Hematopoietic multipotent progenitor cell treated with erythropoietin and hydrocortisone succinate and interleukin-3 and kit ligand, for 15 days (in vitro differentiated cells): ENCODE results near the gene C3orf70.

Experiments
- DNase-seq: peaks from one replicate; pipeline ENCODE4 v3.0.0-alpha.2; 2015; ENCODE audit warnings: low spot score

Gene C3orf70

DNA sequence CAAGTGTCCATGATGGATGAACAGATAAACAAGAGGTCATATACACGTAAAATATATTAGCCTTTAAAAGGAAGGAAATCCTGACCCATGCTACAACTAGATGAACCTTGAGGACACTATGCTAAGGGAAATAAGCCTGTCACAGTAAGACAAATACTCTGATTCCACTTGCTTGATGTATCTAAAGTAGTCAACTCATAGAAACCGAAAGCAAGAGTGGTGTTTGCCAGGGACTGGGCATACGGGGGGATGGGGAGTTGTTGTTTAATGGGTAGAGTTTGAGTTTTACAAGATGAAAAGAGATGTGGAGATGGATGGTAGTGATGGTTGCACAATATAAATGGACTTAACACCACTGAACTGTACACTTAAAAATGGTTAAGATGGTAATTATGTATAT, 65.4 kb downstream of the C3orf70 start:
- no peak for DNase-seq

DNA sequence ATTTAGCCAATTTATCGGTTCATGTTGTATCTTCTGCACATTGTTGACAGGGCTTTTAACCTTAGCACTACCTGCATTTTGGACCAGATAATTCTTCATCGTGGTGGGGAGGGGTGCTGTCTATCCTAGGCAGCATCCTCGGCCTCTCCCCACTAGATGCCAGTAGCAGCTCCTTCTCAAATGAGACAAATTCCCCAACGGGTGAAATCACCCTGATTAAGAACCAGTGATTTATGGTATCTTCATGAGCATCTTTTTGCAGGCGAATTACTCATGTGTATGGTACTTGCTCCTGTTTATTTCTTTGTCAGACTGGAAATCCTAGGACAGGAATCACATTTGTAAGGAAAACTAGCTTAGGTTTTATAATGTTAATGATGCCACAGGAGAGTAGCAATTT, 68.0 kb downstream of the C3orf70 start:
- no peak for DNase-seq

DNA sequence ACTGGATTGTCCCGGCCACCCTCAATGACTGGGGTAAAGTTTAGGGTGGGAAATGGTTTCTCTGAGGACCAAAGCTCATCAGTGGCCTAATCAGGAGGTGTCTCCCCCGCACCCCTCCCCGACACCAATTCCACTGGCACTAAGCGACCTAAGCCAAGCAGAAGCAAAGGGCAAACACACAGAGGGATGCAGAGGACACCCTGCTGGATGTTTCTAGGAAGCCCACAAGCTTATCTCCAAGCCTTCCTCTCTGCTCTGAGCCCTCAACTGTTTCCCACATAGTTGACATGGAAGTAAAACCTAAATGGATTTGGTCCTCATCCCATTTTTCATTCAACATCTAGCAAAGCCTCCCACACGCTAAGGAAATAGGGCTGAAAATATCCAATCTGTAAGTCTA, 68.5 kb downstream of the C3orf70 start:
- no peak for DNase-seq

DNA sequence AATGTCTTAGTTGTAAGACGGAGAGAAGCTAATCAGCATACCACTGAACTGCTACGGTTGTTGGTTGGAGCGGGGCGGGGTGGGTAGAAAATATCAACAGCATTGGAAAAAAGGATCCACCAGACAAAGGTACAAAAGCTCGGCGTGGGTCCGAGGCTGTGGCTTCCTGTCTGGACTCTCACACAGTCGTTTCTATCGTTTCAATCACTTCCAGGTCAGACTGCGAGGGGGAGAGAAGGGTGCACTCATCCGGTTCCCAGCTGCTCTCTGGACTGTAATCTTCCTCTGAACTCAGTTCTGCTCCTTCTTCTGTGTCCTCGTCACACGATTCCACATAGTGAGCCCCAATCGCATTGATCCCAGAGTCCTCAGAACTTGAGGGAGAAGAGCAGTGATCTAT, 70.0 kb downstream of the C3orf70 start:
- DNase-seq: no peak

DNA sequence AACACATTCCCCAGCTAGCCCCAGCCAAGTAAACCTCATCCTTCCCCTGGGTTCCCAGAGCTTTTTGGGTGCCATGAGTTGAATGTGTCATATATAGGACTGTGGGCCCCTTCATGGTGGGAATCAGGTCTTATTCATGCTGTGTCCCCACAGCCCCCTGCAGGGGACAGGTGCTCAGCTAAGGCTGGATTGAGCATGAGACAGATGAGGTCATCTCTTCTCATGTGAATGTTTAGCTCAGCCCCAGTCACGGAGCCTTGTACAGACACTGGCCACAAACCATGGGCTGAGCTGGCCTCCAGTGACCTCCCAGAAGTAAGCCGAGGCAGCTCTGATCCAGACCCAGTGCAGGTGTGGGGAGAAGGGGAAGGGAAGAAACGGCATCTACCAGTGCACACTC, 70.7 kb downstream of the C3orf70 start:
- no peak for DNase-seq

DNA sequence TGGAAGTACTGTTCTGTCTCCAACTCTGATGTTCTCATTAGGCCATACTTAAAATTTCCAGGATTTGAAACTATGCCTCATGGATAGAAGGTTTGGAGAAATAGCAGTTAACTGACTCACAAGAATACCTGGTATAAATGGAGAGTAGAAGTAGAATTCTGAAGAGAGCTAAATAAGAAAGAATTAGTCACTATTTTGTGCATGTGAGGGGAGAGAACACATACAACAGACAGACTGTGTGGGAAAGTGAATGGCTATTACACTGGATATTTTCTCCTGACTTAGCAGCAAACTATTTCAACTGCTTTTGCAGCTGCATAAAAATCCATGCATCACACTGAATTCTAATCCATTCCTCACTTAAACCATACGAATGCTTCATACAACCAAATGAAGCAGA, 71.3 kb downstream of the C3orf70 start:
- DNase-seq: no peak

DNA sequence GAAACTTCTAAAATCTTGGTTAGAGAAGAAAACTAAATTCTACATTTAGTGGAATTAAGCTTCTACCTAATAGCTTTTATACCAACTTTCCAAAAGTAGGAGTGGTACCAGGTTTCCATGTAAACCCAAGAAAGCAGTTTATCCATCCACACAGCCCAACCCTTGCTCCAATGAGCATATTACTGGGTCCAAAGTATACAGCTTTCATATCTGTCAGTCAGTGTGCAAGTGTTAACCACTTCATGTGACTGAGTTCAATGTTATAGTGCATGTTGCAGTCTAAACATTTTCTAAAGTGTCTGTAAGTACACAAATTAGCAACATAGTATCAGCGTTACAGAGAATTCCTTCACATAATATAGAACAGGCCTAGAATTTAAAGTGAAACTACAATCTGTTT, 73.2 kb downstream of the C3orf70 start:
- DNase-seq: no peak

DNA sequence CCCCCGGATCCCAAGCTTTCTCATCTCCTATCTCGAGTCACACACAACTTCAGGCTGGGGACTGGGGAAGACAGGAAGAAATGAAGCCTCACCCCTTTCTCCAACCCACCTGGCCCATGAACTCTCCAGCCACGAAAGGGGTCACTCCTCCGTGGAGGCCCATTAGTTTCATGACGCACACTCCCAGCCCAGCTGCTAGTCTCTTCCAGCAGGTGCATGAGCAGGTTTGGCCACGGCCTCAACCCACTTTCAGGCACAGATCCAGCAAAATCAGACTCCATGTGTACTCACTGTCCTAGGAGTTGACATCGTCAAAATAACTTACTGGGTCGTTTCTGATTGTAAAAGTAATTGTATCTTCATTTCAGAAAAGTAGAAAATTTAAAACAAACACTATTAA, 76.6 kb downstream of the C3orf70 start:
- no peak for DNase-seq

DNA sequence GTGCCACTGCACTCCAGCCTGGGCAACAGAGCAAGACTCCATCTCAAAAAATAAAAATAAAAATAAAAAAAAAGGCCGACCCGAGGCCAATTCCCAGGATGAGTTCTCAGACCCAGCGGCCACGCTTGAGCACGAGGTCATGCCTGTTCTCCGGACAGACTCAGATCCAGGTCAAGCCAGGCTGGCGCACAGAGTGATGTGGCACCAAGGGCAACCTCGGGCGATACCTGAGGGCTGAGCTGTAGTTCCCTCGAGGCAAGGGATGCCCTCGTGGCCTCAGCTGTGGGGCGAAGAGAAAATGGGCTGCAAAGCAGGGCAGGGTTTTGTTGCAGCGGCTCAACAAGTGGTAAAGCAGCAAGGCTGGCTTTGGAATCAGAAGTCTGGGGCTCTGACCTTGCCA, 77.3 kb downstream of the C3orf70 start:
- no peak for DNase-seq

DNA sequence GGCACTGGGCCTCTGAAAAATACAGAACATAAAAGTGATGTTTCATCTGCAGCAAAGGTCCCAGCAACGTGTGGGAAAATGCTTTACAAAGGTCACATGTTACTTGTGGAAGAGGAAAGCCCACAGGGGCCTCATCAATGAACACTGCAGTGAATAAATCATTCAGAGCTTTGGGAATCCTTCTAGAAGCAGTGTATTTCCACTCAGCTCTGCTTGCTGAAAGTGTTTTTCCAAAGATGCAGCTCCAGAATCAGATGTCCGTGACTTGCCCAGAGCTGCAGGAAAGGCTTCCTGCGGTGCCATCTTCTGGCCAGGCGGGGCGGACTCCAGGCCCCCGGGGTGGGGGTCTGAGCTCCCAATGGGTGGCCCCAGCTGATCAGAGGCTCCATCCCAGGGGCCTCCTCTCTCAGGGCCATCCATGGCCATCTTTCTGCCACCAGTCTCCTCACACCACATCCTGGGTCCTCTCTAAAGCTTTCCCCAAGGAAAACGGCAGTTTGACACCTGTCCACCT, 81.5 kb downstream of the C3orf70 start:
- DNase-seq: no peak

DNA sequence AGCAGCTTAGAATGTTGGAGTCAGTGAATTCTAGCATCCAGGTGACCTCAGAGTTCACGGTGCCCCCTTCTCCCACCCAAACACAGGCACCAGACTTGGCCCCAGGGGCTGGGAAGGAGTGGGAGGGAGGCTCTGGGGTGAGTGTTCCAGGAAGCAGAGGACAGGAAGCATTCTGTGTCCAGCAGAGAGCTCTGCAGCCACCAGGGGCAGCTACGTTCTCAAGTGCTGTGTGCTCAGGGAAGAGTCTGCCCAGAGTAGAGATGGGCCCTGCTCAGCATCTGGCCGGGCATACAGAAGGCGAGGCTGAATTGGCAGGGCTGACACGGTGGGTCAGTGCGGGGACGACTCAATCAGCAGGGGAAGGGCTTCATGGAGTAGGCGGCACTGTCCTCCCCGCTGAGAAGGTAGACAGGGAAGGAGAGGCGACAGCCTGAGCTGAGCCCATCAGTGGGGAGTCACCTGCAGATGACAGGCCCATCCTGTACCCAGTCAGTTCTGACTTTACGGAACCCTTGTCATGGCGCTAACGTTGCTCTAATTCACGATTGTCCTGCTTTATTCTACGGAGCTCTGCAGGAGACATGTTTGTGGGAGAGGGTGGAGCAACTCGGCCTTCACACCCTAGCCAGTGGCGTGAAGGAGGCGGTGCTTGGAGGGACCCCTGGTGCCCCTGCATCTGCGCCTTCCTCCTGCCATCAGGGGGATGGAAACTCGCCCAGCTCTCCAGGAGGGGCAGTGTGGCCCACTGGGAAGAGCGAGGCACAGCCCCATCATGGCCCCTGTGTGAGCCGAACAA, 82.2 kb downstream of the C3orf70 start:
- DNase-seq: no peak

DNA sequence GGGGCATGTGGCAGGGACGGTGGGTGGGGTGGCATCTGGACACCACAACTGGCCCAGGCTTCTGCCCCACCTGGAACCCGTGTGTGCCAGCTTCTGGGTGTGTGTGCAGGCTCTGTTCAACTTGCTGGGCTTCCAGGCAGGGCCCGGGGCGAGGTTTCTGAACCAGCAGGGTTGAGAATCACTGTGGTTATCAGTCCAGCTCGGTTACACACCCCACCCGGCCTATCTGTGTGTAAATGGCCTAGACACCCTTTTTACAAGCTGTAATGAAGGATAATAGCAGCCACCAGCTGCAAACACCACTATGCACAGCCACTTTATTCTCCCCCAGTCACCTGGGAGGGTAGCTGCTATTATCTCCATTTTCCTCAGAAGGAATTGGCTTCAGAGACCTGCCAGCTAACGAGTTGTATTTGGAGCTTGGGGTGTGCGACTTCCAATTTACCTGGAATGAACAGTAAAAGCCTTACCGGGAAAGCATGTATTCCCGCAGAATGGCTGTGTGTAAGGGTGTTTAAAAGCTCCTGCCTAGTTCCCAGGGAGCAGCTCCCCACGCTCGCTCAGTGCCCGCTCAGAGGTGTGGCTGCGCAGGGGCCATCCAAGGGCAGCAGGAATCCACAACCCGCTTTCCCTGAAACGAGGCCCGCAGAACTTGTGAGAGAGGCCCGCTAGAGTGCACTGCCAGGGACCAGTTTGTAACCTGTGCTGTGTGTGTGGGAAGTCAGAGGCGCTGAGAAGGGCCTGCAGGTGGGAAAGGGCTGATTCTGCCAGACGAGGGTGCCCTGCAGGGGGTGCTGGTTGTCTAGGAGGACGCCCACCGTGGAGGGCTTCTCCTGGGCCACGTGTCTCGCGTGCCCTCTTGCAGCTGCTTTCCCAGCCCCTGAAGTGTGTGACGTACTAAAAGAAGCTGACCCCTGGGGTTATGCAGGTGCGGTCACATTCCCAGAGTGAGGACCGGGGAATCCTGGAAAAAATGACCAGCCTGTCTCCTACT, 83.5 kb downstream of the C3orf70 start:
- no peak for DNase-seq

DNA sequence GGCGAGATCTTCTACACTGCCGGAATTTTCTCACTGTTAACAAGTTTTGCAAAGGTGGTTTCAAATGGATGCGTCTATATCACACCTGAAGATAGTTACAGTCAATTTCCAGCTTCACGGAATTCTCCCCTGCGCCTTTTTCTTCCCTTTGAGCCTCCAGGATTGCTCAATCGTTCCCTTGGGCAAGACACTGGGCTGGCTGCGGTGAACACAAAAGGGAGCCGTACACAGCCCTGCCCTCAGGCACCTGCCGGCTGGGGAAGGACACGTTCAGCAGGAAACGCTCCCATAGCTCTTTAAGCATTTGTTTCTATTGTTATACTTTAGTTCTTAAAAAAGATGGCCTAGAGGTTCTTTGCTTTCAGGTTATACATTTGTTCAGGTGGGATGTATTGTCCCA, 85.7 kb downstream of the C3orf70 start:
- DNase-seq: no peak

DNA sequence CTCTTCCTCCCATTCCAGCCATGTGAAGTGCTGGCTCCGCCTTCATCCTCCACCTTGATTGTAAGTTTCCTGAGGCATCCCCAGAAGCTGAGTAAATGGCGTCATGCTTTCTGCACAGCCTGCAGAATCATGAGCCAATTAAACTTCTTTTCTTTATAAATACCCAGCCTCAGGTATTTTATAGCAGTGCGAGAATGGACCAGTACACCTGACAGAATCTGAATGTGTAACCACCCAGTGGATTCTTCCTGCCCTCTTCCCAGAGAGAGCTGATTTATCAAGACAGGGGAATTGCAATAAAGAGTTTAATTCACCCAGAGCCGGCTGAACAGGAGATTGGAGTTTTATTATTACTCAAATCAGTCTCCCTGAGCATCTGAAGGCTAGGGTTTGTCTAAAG, 86.6 kb downstream of the C3orf70 start:
- DNase-seq: no peak

DNA sequence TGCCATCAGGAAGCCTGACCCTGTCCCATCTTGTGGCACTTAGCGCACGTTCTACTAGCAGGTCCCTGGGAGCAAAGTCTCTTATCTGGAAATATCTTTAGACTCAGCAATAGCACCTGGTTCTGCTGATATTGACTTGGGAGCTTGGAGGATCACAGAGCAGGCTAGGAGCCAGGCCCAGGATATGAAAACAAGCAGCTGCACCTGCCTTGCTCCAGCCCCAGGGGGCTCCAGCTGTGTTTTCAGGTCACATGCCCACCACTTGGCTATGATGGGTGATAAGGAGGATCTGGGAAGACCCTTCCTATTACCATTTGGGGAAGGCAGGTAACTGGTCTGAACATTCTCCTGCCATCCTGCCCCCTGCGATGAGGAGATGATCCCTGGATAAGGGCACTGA, 87.8 kb downstream of the C3orf70 start:
- DNase-seq: no peak

DNA sequence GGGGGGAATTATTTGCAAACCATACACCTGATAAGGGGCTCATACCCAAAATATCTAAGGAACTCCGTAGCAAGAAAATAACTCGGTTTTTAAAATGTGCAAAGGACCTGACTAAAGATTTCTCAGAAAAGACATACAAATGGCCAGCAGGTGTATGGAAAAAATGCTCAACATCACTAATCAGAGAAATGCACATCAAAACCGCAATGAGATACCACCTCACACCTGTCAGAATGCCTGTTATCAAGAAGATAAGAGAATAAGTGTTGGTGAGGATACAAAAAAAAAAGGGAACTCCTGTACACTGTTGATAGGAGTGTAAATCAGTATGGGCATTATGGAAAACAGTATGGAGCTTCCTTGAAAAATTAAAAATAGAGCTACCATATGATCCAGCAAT, 89.4 kb downstream of the C3orf70 start:
- no peak for DNase-seq

DNA sequence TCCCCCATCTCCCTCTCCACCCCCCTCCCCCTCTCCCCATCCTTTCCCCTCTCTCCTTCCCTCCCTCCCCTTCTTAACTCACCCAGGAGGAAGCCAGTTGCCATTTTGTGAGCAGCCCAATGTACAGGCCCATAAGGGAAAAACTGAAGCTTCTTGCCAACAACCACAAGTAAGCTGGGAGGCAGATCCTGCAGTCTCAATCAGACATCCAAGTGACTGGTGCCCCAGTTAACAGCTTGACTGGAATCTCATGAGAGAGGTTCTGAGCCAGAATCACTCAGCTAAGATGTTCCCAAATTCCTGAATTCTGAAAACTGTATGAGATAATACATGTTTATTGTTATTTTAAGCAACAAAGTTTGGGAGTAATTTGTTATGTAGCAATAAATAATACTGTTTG, 90.7 kb downstream of the C3orf70 start:
- DNase-seq: no peak

DNA sequence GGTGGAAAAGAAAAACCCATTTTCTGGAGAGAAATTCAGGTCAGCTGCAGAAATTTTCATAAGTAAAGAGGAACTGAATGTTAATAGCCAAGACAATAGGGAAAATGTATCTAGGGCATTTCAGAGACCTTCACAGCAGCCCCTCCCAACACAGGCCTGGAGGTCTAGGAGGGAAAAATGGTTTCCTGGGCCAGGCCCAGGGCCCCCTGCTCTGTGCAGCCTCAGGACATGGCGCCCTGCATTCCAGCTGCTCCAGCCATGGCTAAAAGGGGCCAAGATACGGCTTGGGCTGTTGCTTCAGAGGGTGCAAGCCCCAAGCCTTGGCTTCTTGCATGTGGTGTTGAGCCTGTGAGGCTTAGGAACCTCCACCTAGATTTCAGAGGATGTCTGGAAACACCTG, 92.2 kb downstream of the C3orf70 start:
- DNase-seq: no peak

DNA sequence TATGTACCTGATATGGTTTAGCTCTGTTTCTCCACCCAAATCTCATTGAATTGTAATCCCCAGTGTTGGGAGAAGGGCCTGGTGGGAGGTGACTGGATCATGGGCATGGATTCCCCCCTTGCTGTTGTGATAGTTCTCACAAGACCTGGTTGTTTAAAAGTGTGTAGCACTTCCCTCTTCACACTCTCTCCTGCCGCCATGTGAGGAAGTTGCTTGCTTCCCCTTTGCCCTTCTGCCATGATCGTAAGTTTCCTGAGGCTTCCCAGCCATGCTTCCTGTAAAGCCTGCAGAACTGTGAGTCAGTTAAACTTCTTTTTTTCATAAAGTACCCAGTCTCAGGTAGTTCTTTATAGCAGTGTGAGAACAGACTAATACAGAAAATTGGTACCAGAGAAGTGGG, 93.1 kb downstream of the C3orf70 start:
- no peak for DNase-seq

DNA sequence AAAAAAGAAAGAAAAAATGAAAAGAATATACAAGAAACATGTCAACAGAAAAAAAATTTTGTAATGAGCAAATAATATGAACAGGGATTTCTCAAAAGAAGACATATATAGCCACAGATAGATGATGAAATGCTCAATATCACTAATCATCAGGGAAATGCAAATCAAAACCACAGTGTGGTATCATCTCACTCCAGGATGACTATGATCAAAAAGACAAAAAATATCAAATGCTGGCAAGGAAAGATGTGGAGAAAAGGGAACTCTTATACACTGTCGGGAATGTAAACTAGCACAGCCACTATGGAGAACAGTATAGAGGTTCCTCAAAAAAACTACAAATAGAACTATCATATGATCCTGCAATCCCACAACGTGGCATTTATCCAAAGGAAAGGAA, 94.1 kb downstream of the C3orf70 start:
- no peak for DNase-seq

DNA sequence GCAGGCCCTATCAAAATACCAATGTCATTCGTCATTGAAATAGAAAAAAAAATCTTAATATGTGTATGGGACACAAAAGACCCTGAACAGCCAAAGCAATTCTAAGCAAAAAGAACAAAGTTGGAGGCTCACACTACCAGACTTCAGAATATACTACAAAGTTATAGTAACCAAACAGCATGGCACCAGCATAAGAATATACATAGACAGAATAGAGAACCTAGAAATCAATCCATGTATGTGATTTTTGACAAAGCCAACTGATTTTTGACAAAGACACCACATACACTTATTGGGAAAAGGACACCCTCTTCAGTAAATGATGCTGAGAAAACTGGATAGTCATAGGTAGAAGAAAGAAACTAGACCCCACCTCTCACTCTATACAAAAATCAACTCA, 95.0 kb downstream of the C3orf70 start:
- DNase-seq: no peak

DNA sequence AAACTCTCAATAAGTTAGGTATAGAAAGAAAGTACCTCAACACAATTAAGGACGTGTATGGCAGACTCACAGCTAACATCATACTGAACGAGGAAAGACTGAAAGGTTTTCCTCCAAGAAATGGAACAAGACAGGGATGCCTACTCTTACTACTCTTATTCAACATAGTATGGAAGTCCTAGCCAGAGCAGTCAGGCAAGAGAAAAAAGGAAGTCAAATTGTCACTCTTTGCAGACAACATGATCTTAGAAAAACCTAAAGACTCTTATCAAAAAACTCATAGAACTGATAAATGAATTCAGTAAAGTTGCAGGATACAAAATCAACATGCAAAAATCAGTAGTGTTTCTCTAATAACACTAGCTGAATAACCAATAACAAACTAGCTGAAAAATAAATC, 96.0 kb downstream of the C3orf70 start:
- DNase-seq: no peak

DNA sequence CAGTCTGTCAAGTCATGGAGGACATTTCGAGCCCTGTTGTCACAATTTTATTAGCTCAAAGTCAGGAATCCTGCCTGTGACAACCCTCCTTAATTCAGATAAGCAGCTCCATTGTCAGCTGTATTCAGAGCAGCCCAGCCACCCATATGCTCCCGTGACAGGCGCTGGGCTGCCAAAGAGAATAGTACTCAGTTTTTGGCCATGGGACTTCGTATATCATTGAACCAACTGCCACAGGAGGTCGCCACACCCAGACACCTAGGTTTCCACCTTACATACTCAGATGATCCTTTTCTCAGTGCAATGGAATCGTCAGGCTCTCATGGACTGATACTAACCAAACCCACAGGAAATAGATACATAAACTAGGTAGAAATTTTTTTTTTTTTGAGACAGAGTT, 100.2 kb downstream of the C3orf70 start:
- no peak for DNase-seq
